H1 (cell line): ENCODE measurements around the gene RPTOR. TPM values are rescaled to one million over a fixed set of nuclear protein-coding genes. Genes with fewer than 3 reads are reported as not detected.

ENCODE experiments used
- CTCF ChIA-PET: fragments of 300-600 bp; sonication (Branson Sonifier 250); formaldehyde crosslinking; loops from one replicate; lab custom pipeline; 2021; ENCODE audit not compliant: partially characterized antibody; lab: Charles Lee
- POLR2A ChIA-PET: fragments of 300-600 bp; sonication (Branson Sonifier 250); formaldehyde crosslinking; loops from one replicate; lab custom pipeline; 2021; ENCODE audit warnings: inconsistent platforms; ENCODE audit not compliant: partially characterized antibody; lab: Charles Lee
- DNase-seq, 2 experiments: peaks; one replicate each; pipeline versions ENCODE4 v3.0.0 to v3.0.0-alpha.2; 2010 to 2022; ENCODE audit warnings: low spot score in 2 of 2, low read depth in 1 of 2, mixed read lengths in 1 of 2
- FAIRE-seq: peaks from 2 replicates; lab custom pipeline; 2011; peaks lifted over from hg19 to GRCh38; lab: Jason Lieb, UNC
- H2AFZ ChIP-seq: 2 replicates; pipeline ENCODE4 v1.8.1; 2012; ENCODE audit warnings: low read length, inconsistent platforms
- H2AK5ac ChIP-seq: 2 replicates; pipeline ENCODE4 v1.6.1; 2013; ENCODE audit warnings: low read depth, low read length
- H2BK120ac ChIP-seq: replicated peaks from 2 replicates; pipeline ENCODE3; 2013; ENCODE audit warnings: low read depth, low read length, inconsistent platforms
- H2BK12ac ChIP-seq: 2 replicates; pipeline ENCODE4 v1.6.1; 2013; ENCODE audit warnings: low read depth, low read length
- H2BK15ac ChIP-seq: 2 replicates; pipeline ENCODE4 v1.6.1; 2013; ENCODE audit warnings: low read length
- H2BK20ac ChIP-seq: 2 replicates; pipeline ENCODE4 v1.6.1; 2013; ENCODE audit warnings: low read length
- H2BK5ac ChIP-seq: 2 replicates; pipeline ENCODE4 v1.6.1; 2013; ENCODE audit warnings: low read depth, low read length
- H3K14ac ChIP-seq: 2 replicates; pipeline ENCODE4 v1.6.1; 2013; ENCODE audit warnings: inconsistent platforms; ENCODE audit not compliant: insufficient read length
- H3K18ac ChIP-seq: 2 replicates; pipeline ENCODE4 v1.6.1; 2013; ENCODE audit warnings: low read length; ENCODE audit errors: extremely low read depth
- H3K23ac ChIP-seq: 2 replicates; pipeline ENCODE4 v1.6.1; 2013; ENCODE audit warnings: inconsistent platforms; ENCODE audit not compliant: insufficient read length
- H3K23me2 ChIP-seq: 2 replicates; pipeline ENCODE4 v1.6.1; 2013; ENCODE audit warnings: low read depth, low read length
- H3K27ac ChIP-seq: 2 replicates; pipeline ENCODE4 v1.6.1; 2011; ENCODE audit warnings: low read depth, low read length, inconsistent platforms
- H3K27me3 ChIP-seq, 4 experiments: replicated peaks in 1 of 4; 1 replicate in 1 of 4; 2 replicates in 3 of 4; pipeline versions ENCODE4 v1.6.1 to v1.8.1; 2011 to 2013; ENCODE audit warnings: low read length in 3 of 4, mild to moderate bottlenecking in 3 of 4, inconsistent platforms in 2 of 4, mixed read lengths in 2 of 4, moderate library complexity in 1 of 4; ENCODE audit not compliant: control insufficient read depth in 3 of 4, insufficient read depth in 3 of 4; ENCODE audit errors: extremely low read depth in 1 of 4
- H3K36me3 ChIP-seq, 4 experiments: 2 replicates each; pipeline versions ENCODE4 v1.6.1 to v1.8.1; 2011 to 2013; ENCODE audit warnings: mild to moderate bottlenecking in 4 of 4, low read length in 3 of 4, moderate library complexity in 2 of 4, control low read depth in 1 of 4, inconsistent platforms in 1 of 4; ENCODE audit not compliant: insufficient read depth in 4 of 4, control insufficient read depth in 2 of 4
- H3K4ac ChIP-seq: replicated peaks from 2 replicates; pipeline ENCODE3; 2013; ENCODE audit warnings: low read length, low read depth, mixed read lengths, inconsistent platforms; ENCODE audit not compliant: insufficient read length
- H3K4me1 ChIP-seq, 4 experiments: replicated peaks in 1 of 4; 1 replicate in 1 of 4; 2 replicates in 3 of 4; pipeline versions ENCODE4 v1.6.1 to v1.8.1; 2011 to 2013; ENCODE audit warnings: low read length in 3 of 4, inconsistent platforms in 2 of 4, mixed read lengths in 1 of 4; ENCODE audit not compliant: insufficient read depth in 4 of 4, control insufficient read depth in 3 of 4
- H3K4me2 ChIP-seq, 2 experiments: 2 replicates each; pipeline versions ENCODE4 v1.6.1 to v1.8.1; 2011 to 2013; ENCODE audit warnings: low read depth in 2 of 2, low read length in 2 of 2, control low read depth in 1 of 2, inconsistent platforms in 1 of 2, mild to moderate bottlenecking in 1 of 2; ENCODE audit not compliant: insufficient read depth in 1 of 2
- H3K4me3 ChIP-seq, 4 experiments: fragments of 200-600, 300-600 bp in 1 of 4; sonication (generic), shearing (Covaris generic), sonication (Bioruptor Twin) in 1 of 4; 2 replicates each; pipeline versions ENCODE4 v1.5.1 to v1.8.1; 2011 to 2016; ENCODE audit warnings: low read length in 4 of 4, low read depth in 3 of 4, control low read depth in 2 of 4, inconsistent platforms in 2 of 4, mild to moderate bottlenecking in 2 of 4, mixed read lengths in 1 of 4, moderate library complexity in 1 of 4; ENCODE audit not compliant: insufficient read depth in 2 of 4; ENCODE audit errors: extremely low read depth in 1 of 4
- H3K56ac ChIP-seq: replicated peaks from 2 replicates; pipeline ENCODE3; 2013; ENCODE audit warnings: low read depth, mild to moderate bottlenecking, mixed read lengths, low read length, inconsistent platforms; ENCODE audit not compliant: insufficient read length
- H3K79me1 ChIP-seq: 2 replicates; pipeline ENCODE4 v1.6.1; 2013; ENCODE audit warnings: low read depth, low read length, control low read depth
- H3K79me2 ChIP-seq, 2 experiments: 2 replicates each; pipeline versions ENCODE4 v1.6.1 to v1.8.1; 2012 to 2013; ENCODE audit warnings: low read length in 2 of 2, mild to moderate bottlenecking in 2 of 2, inconsistent platforms in 1 of 2; ENCODE audit not compliant: insufficient read depth in 2 of 2, control insufficient read depth in 1 of 2
- H3K9ac ChIP-seq, 4 experiments: replicated peaks in 1 of 4; 1 replicate in 1 of 4; 2 replicates in 3 of 4; pipeline versions ENCODE4 v1.6.1 to v1.8.1; 2011 to 2013; ENCODE audit warnings: low read depth in 3 of 4, low read length in 3 of 4, control low read depth in 2 of 4, mild to moderate bottlenecking in 2 of 4, moderate library complexity in 2 of 4, inconsistent platforms in 1 of 4; ENCODE audit errors: extremely low read depth in 1 of 4
- H3K9me3 ChIP-seq, 2 experiments: 2 replicates each; pipeline versions ENCODE4 v1.6.1 to v1.8.1; 2012 to 2013; ENCODE audit warnings: mild to moderate bottlenecking in 2 of 2, moderate library complexity in 2 of 2, control low read depth in 1 of 2, inconsistent platforms in 1 of 2, low read depth in 1 of 2, low read length in 1 of 2, mixed read lengths in 1 of 2; ENCODE audit not compliant: insufficient read depth in 2 of 2
- H4K20me1 ChIP-seq, 2 experiments: replicated peaks in 1 of 2; 2 replicates each; pipeline versions ENCODE3 to v1.8.1; 2011 to 2013; ENCODE audit warnings: inconsistent platforms in 2 of 2, low read length in 2 of 2, mild to moderate bottlenecking in 1 of 2; ENCODE audit not compliant: insufficient read depth in 2 of 2, control insufficient read depth in 1 of 2
- H4K5ac ChIP-seq: 2 replicates; pipeline ENCODE4 v1.6.1; 2013; ENCODE audit warnings: low read length, low read depth, mixed read lengths, inconsistent platforms; ENCODE audit not compliant: insufficient read length
- H4K8ac ChIP-seq: 2 replicates; pipeline ENCODE4 v1.8.0; 2013; ENCODE audit warnings: mild to moderate bottlenecking, moderate library complexity, low read length, inconsistent platforms; ENCODE audit not compliant: insufficient read depth; ENCODE audit errors: extremely low read depth
- H4K91ac ChIP-seq: replicated peaks from 2 replicates; pipeline ENCODE3; 2013; ENCODE audit warnings: low read length, mixed read lengths, inconsistent platforms; ENCODE audit not compliant: insufficient read length
- BCL11A ChIP-seq, 2 experiments: IDR thresholded peaks; one replicate each; pipeline ENCODE4 v1.6.1; 2011; ENCODE audit warnings: low read depth in 2 of 2, low read length in 2 of 2, mild to moderate bottlenecking in 2 of 2
- CREB1 ChIP-seq: IDR thresholded peaks from 2 replicates; pipeline ENCODE4 v1.6.1; 2012; ENCODE audit warnings: inconsistent platforms
- EZH2 ChIP-seq: fragments of 200-600 bp; sonication (generic); IDR thresholded peaks from 2 replicates; pipeline ENCODE4 v1.7.1; 2012; ENCODE audit warnings: low read depth, mild to moderate bottlenecking, moderate library complexity, low read length, inconsistent platforms; ENCODE audit not compliant: severe bottlenecking
- HDAC6 ChIP-seq: IDR thresholded peaks from one replicate; pipeline ENCODE4 v1.7.1; 2012; ENCODE audit warnings: low read depth, mild to moderate bottlenecking, inconsistent platforms, low read length, moderate library complexity
- KDM4A ChIP-seq: IDR thresholded peaks from one replicate; pipeline ENCODE4 v1.7.1; 2012; ENCODE audit warnings: low read depth, mild to moderate bottlenecking, moderate library complexity, low read length, inconsistent platforms; ENCODE audit not compliant: severe bottlenecking
- MAFK ChIP-seq: IDR thresholded peaks from 2 replicates; pipeline ENCODE4 v1.6.1; 2012; ENCODE audit warnings: low read depth, mild to moderate bottlenecking, improper control_type of control experiment, low read length
- NANOG ChIP-seq: IDR thresholded peaks from 2 replicates; pipeline ENCODE4 v1.6.1; 2011; ENCODE audit warnings: low read length, low read depth, mild to moderate bottlenecking, inconsistent platforms; ENCODE audit not compliant: insufficient read depth, poor library complexity, severe bottlenecking
- SIRT6 ChIP-seq: IDR thresholded peaks from one replicate; pipeline ENCODE4 v1.7.1; 2012; ENCODE audit warnings: low read length, inconsistent platforms
- SRF ChIP-seq: IDR thresholded peaks from 2 replicates; pipeline ENCODE4 v1.6.1; 2011; ENCODE audit warnings: mild to moderate bottlenecking, low read depth, low read length, moderate library complexity
- TAF7 ChIP-seq: optimal IDR thresholded peaks from 2 replicates; pipeline ENCODE3; 2011; ENCODE audit warnings: low read depth, mild to moderate bottlenecking, inconsistent platforms, low read length, moderate library complexity, borderline replicate concordance
- ZNF274 ChIP-seq: IDR thresholded peaks from 2 replicates; pipeline ENCODE4 v1.7.0; 2012; ENCODE audit warnings: low read length, borderline replicate concordance; ENCODE audit errors: extremely low read depth
- WGBS, 2 experiments: shearing (Covaris generic) in 1 of 2; methylation state at CpG; one replicate each; pipeline versions ENCODE4 v1.1.6 to v1.1.7; 2013 to 2015; ENCODE audit warnings: low lambda C conversion rate in 2 of 2, mixed read lengths in 2 of 2, inconsistent platforms in 1 of 2, low coverage in 1 of 2, missing lambda C conversion rate in 1 of 2; ENCODE audit not compliant: insufficient replicate concordance in 2 of 2, insufficient coverage in 1 of 2, insufficient read length in 1 of 2; ENCODE audit errors: extremely low coverage in 1 of 2, missing lambda C conversion rate in 1 of 2; 5-methylcytosine and 5-hydroxymethylcytosine counted together
- polyA plus RNA-seq, 7 experiments: library from polyadenylated mRNA; depleted of rRNA in 3 of 7; stranded (reverse) in 5 of 7; unstranded in 2 of 7; fragments of >200 nt in 5 of 7; fragments of 200-250 nt in 2 of 7; gene quantifications; 1 replicate in 5 of 7; 2 replicates in 1 of 7; 4 replicates in 1 of 7; pipeline versions ENCODE4 v1.2.1 to v1.2.3, GENCODE V29; 2011 to 2013; ENCODE audit warnings: missing spikeins in 2 of 7, mixed read lengths in 2 of 7
- total RNA-seq: library from RNA; stranded (reverse); fragmentation: NEBNext Ultra II Directional; extraction: Animal tissue kit (Norgen Biotek cat#: 25700); gene quantifications from 2 replicates; pipeline ENCODE4 v1.2.1, GENCODE V29; 2021

The RPTOR gene
- total and polyA plus RNA-seq, 2 of the 8 experiments (the other 6 are each of a cell fraction or from before 2014, with no cell fraction given) = 6.9 to 28.7 TPM

DNA sequence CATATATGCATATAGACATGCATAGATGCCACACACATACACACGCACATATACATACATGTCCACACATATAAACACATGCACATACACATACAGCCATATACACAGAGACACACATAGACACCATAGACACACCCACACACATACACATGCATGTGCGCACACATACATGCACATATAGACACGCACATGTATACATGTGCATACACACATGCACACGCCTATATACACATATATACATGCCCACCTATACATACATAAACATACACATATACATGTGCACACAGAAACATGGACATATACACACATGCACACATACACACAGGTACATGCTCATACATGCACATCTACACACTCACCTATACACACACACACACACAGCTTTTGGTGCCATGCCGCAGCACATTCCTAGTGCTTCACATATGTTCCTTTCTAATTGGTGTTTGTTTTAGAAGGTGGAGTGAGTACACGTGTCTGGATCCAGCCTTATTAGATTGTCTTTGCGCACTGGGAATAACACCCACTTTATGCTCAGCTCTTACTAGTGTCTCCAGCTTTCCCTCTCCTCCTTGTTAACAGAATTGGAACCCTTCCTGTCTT is 198.0 kb downstream of the RPTOR start:
- Histone ChIP-seq H4K91ac (no peak overlapping the region), H3K23me2 (peaks cover 3% of the 10 kb centered on the region; the same call in 1 of the 2 replicates), H3K27ac (no peak overlapping the region), H2AK5ac (0 out of 2 replicates have a peak overlapping the region, but pooled peaks have one; percentile 53), H3K4me3 (no peak overlapping the region), H3K4me1 (peaks cover 0 to 2% (median 0%) of the 10 kb centered on the region in 4 experiments; a peak in 2 of 7 replicates), H3K4ac (no peak overlapping the region), H2AFZ (no peak overlapping the region), H4K8ac (no peak overlapping the region), H2BK12ac (no peak overlapping the region), H3K23ac (no peak overlapping the region), H3K56ac (no peak overlapping the region), H3K9ac (no peak overlapping the region), H3K14ac (no peak overlapping the region), H3K36me3 (peaks cover 0 to 3% (median 0%) of the 10 kb centered on the region in 4 experiments; a peak in 1 of 8 replicates), H3K27me3 (no peaks in the 10 kb centered on the region), H2BK120ac (no peak overlapping the region), H3K4me2 (no peak overlapping the region), H4K20me1 (no peaks in the 10 kb centered on the region), H3K79me2 (no peaks in the 10 kb centered on the region; a peak in 1 of 4 replicates), H3K79me1 (peaks cover 2% of the 10 kb centered on the region; the same call in 1 of the 2 replicates), H2BK15ac (no peak overlapping the region), H2BK5ac (no peak overlapping the region), H2BK20ac (no peak overlapping the region), H3K9me3 (peaks cover 9 to 10% of the 10 kb centered on the region in 2 experiments; a peak in 3 of 4 replicates), H4K5ac (no peak overlapping the region), H3K18ac (no peak overlapping the region)
- FAIRE-seq = no peak
- ChIA-PET POLR2A (no interaction called here), CTCF (interaction anchor here (0.9 to 1.0 kb wide), 2 partner anchors 13 to 52 kb away, joined by 3 read pairs; no protein-coding TSS in a partner anchor)
- WGBS, 2 experiments = 75% methylated on average over 7 of the region's 7 CpGs; no CpG with 5 or more reads in 1 of the 2 experiments
- no peak for DNase-seq
- no peak for TF ChIP-seq KDM4A
- TF ChIP-seq SIRT6 = no peak
- TF ChIP-seq CREB1 = no peak
- TF ChIP-seq NANOG = no peak
- no peak for TF ChIP-seq MAFK
- TF ChIP-seq TAF7 = no peak
- TF ChIP-seq ZNF274 = no peak
- TF ChIP-seq EZH2 = no peak
- no peak for TF ChIP-seq BCL11A (IDR thresholded peaks at IDR 0.05; ENCODE audit: low read depth in 2 of 2, low read length in 2 of 2)
- no peak for TF ChIP-seq HDAC6
- TF ChIP-seq SRF = no peak
